HG03039 (cell line): Measurements from ENCODE around the gene SLIT2.

Source experiments
- ATAC-seq: cut with Tn5 transposase; IDR thresholded peaks from one replicate; pipeline ENCODE4 v1.9.1; 2021; ENCODE audit warnings: mild to moderate bottlenecking, moderate library complexity; ENCODE audit not compliant: unreplicated experiment

SLIT2 gene

GRCh38 chr4:20265726-20266125 lies 14.0 kb downstream of the SLIT2 start:
- no peak for ATAC-seq

- no peak for ATAC-seq
These were observed 14.7 kb downstream of the SLIT2 start for GRCh38 chr4:20266215-20267082.

- ATAC-seq, result no peak
These were observed 16.3 kb downstream of the SLIT2 start for GRCh38 chr4:20268028-20268427.

GRCh38 chr4:20269320-20269719 lies 17.6 kb downstream of the SLIT2 start:
- no peak for ATAC-seq

GRCh38 chr4:20271950-20272349 lies 20.2 kb downstream of the SLIT2 start:
- ATAC-seq, result no peak

- no peak for ATAC-seq
These were observed 20.7 kb downstream of the SLIT2 start for GRCh38 chr4:20272411-20272872.

GRCh38 chr4:20273793-20274192 lies 22.1 kb downstream of the SLIT2 start:
- ATAC-seq, result no peak

GRCh38 chr4:20276848-20277247 lies 25.1 kb downstream of the SLIT2 start:
- ATAC-seq, result no peak

GRCh38 chr4:20278195-20278594 lies 26.5 kb downstream of the SLIT2 start:
- no peak for ATAC-seq

GRCh38 chr4:20279381-20279780 lies 27.7 kb downstream of the SLIT2 start:
- ATAC-seq, result no peak

GRCh38 chr4:20281453-20281852 lies 29.7 kb downstream of the SLIT2 start:
- ATAC-seq, result no peak

- no peak for ATAC-seq
These were observed 31.3 kb downstream of the SLIT2 start for GRCh38 chr4:20283039-20283438.

- no peak for ATAC-seq
These were observed 33.3 kb downstream of the SLIT2 start for GRCh38 chr4:20284990-20285389.

GRCh38 chr4:20287246-20287645 lies 35.5 kb downstream of the SLIT2 start:
- ATAC-seq, result no peak

GRCh38 chr4:20288047-20288650 lies 36.4 kb downstream of the SLIT2 start:
- no peak for ATAC-seq

GRCh38 chr4:20288846-20289512 lies 37.3 kb downstream of the SLIT2 start:
- no peak for ATAC-seq

GRCh38 chr4:20289782-20290181 lies 38.1 kb downstream of the SLIT2 start:
- ATAC-seq, result no peak

GRCh38 chr4:20292739-20293138 lies 41.0 kb downstream of the SLIT2 start:
- no peak for ATAC-seq

- ATAC-seq, result no peak
These were observed 45.6 kb downstream of the SLIT2 start for GRCh38 chr4:20297261-20297660.

GRCh38 chr4:20297783-20298182 lies 46.1 kb downstream of the SLIT2 start:
- no peak for ATAC-seq

- no peak for ATAC-seq
These were observed 46.8 kb downstream of the SLIT2 start for GRCh38 chr4:20298455-20298854.

GRCh38 chr4:20298986-20299385 lies 47.3 kb downstream of the SLIT2 start:
- ATAC-seq, result no peak
